GM18519 (cell line): ENCODE data around the gene NEDD4L.
A peak's percentile ranks its signal among the peaks of the same experiment; 100 is the strongest.

ENCODE experiments used
- ATAC-seq: cut with Tn5 transposase; IDR thresholded peaks from one replicate; pipeline ENCODE4 v1.9.1; 2021; ENCODE audit warnings: mild to moderate bottlenecking, moderate library complexity; ENCODE audit not compliant: unreplicated experiment, low FRiP score

The NEDD4L gene

DNA sequence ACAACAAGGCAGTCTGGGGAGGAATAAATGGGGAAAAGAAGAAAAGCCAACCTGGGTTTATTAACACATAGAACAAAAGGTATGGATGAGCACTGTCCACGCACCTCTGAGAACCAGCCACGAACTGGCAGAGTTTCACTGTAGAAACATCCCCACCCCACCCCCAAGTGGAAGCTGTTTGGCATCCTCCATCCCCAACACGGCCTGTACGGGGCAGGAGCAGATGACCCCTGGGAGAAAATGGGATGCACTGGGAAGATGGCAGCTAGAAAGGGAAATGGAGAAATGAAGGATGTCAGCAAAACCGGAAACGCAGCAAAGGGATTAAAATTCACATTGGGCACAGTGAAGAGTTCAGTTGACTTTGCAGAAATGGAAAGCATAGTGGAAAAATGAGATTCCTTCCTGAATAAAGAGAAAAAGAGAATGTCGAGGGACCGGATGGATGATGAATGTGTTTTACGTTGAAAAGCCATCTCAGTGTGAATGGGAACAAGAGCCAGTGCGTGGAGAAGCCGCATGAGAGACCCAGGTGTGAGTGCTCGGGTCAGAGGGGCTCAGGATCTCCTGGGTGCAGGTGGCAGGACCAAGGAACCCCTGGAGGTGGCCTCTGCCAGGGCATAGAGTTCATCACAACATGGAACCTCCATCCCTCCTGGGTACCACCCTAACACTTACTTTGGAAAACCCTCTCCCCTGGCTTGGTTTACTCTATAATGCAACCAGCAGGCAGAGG is 337.8 kb downstream of the NEDD4L start:
- ATAC-seq: no peak

DNA sequence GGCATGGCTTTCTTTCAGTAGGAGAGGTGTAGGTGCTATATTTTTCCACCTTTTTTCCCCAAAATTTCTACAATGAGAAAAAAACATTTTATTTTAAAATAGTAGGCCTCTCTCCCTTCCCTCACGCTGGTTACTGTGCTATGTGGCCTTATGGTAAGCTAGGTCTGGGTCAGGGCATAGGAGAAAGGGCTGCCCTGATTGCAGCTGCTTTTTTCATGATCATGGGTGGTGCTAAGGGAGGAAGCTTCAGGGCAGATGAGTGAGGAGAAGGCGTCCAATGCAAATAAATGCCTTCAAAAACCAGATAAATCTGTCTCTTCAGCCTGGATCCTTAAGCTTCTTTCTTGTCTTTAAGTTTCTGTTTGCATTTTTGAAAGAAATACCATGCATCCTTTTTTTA is 338.4 kb downstream of the NEDD4L start:
- no peak for ATAC-seq

DNA sequence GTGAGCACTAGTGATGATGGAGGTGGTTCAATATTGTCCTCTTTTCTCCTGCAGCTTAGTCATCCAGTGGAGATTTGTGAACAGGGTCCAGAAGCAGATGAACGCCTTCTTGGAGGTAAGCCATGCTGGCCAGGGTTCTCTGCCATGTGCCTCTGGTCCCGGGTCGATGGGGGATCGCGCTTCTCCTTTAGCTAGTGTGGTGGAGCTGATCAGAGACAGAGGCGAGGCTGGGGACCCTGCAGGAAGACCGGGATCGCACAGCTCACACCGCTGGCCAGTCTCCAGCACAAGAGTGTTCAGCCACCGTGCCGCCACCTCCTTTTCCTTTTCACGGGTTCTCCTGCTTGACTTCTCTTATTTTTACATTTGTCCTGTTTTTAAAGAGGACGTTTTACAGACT is 341.4 kb downstream of the NEDD4L start:
- ATAC-seq: no peak

DNA sequence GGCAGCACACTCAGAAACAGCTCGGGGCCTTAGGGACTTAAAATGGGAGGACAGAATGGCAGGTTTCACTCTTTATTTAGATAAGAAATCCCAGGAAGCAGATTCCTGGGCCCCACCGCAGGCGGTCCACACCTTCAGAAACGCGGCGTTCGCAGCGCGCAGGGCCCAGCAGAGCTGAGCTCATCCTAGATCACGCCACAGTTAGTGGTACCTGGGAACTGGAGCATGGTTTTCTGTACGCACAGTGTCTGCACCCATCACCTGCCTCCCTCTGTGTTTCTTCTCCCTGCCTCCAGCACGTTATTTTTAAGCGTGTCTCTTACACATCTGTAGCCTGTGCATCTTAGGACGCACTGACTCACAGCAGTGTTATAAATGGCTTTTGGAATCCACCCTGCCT is 342.8 kb downstream of the NEDD4L start:
- ATAC-seq: no peak

DNA sequence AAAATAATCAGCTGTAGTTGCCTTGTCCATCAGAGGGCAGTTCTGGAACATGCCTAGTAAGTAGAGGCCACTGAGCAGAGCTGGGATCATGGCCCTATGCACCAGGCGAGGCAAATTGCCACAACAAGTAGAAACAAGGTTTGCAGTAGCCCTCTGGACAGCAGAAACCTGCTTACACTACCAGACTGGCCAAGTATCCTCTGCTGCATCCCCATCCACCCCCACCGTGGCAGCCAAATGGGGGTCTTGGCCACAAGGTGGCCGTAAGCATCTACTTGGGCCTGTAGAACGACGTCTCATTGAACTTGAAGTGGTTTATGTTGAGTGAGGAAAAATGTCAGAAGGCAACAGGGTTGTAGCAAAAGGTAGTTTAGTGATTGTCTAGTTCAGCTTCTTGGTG is 343.7 kb downstream of the NEDD4L start:
- no peak for ATAC-seq

DNA sequence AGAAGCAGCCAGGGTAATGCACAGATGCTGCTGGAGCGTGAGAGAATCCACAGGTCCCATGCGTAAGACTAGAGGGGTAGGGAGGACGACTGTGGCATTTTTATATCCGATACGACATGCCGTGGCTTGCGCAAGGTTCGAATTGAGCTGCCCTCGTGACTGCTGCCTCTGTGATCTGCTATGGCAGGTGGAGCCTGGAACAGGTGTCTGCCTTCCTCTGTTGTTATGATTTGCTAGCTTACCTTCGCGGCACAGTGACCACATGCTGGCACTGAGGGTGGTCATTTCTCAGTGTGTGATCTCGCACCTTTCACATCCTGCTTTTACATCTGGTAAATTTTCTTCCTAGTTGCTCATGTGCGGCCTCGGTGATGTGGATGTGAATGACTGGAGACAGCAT is 344.7 kb downstream of the NEDD4L start:
- ATAC-seq: no peak

DNA sequence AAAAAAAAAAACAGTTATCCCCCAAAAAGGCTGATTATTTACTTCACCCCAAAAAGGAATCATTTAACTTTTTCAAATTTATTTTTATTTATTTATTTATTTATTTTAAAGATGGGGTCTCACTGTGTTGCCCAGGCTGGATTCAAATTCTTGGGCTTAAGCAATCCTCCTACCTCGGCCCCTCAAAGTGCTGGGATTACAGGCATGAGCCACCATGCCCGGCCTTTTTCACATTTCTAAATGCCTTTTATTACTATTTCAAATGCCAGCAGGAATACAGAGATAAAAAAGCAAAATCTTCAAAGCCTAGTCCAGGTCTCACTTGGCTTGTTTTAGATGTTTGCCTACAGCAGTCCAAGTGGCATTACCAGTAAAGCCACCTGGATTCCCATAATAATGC is 345.7 kb downstream of the NEDD4L start:
- no peak for ATAC-seq

DNA sequence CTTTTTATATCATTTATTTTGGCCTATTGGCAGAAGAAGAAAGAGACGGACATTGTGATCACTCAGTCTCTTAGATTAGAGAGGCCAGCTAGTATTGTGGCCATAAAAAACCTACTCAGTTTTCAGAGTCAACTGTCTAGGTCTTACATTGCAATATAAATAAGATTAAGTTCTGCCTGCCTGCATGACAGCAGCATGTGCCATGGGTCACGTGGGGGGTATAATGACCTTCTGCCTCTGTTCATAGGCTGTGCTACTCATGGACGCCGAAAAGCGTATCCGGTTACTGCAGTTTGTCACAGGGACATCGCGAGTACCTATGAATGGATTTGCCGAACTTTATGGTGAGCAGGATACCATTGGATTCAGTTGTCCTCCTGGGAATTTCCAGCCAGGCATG is 346.4 kb downstream of the NEDD4L start:
- ATAC-seq: no peak

DNA sequence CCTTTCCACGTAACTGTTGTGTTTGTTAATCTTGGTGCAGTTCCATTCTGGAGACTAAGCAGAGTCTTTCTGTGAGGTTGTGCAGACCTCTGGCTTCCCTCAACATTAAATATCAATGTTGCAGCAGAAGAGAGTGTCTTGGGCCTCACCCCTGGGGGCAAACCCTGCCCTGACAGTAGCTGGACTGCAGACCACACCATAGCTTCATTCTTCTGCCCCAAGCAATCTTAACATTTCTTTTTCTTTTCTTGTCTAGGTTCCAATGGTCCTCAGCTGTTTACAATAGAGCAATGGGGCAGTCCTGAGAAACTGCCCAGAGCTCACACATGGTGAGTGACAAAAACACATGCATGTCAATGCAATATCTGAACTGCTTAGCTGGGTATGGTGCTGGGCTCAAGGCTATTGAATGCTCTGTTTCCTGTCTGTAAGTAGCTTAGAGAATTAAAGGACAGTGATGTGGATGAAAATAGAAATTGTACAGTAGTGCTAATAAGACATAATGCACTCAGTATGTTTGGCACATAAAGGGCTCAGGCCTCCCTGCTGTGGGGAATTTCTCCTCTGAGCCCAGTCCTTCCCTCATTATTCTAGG is 347.3 kb downstream of the NEDD4L start:
- ATAC-seq: no peak

DNA sequence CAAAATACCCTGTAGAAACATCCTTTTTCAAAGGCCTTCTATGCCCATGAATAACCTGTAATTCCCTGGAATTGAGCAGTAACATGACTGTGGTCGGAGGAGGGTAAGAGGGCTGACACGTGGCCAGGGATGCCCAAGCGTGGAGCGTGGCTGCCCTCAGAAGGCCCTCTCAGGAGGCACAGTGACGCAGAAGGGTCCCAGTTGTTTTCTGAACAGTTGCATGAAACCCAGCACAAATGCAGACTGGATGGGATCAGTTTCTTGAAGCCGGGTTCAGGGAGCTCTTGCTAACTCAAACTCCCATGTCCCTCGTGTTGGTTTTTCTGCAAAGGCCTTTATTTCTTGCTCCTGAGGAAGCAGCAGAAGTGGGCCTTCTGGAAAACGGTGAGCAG is 347.9 kb downstream of the NEDD4L start:
- ATAC-seq: no peak

DNA sequence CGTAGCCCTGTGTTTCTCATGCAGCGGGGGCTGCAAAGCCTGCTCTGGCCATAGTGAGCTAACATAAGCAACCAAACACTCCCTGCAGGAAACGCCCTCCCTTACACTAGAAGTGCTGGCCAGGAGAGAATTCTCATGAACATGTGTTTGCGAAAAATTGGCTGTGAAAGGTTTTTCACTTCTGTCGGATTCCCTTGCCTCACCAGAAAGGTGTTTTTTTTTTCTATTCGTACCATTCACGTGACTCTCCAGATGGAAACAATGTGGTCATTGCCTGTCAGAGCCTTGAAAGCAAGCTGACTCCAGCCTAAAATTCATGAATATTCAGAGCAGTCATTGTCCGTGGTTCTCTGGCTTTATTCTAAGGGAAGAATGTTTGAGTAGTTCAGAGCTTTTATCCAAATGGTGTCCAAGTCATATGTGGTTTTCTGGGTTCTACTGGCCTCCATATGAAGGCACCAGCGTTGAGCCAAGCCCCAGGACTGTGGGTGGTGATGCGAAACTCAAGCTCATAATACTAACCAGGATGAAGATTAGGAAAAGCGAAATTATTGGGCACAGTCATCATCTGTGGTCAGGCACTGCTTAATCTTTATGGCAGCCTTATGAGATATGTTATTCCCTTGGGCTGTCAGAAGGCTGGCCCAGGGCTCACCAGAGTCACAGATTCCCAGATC is 348.4 kb downstream of the NEDD4L start:
- ATAC-seq: no peak

DNA sequence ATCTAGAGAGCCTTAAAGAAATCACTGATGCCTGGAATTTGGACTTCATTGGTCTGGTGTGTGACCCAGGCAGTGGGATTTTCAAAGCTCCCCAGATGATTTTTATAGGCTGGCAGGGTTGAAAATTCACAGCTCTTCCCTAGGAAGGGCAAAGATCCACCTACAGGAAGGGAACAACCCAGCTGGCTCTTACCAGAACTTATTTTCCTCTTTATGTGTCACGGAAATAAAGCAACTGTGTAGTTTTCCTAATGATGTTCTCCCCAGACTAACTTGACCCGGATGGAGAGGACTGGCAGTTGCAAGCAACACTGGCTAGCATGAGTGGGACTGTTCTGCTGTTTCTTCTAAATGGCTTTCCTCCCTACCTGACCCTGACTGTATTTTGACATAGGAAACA is 349.3 kb downstream of the NEDD4L start:
- ATAC-seq: no peak

DNA sequence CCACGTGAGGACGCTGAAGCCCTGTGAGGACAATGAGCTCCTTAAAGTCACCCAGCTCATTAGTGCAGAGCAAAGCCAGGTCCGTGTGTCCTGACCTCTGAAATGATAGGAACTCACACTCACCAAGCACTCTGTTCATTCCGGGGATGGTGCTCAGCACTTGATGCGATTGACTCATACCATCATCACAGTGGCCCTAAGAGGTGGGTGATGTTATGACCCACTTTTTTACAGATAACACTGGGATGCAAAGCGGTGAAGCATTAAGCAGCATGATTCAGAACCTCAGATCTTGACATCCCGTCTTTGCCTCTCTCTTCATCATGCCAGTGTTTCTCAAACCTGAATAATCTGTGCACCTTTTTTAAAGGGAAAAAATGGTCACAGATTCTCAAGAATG is 350.0 kb downstream of the NEDD4L start:
- ATAC-seq: no peak

DNA sequence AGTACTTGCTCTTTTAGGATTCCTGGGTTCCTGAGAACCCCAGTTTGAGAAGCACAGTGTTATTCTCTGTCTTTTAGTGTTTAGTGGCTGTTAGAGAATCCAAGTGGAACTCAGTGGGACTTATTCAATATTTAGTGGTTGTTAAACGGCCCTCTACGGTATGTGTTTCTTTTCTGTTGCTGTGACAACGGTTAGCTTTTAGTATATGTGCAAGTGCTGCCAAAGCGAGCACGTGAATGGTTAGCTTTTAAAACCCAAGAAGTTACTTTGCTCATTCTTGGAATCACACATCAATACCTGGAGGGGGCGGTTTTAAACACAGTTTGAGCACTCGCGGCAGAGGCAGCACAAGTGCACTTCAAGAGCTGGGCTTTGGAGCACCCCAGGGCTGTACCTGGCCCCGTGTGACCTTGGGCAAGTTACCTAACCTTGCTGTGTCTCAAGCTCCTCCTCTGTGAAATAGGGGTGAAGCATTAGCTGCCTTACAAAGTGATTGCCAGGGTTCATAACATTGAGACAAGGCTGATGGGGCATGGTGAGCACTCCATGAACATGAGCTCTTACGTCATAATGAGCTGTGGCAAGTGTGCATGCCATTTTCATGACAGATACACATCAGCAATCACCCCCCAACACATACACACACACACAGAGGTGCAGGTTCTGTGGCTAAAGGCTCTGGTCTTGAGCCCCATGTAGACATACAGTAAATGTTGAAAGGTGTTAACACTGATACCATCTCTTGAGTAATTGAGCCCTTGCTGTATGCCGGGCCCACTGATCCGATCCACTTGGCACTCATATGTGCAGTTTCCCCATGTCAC is 350.8 kb downstream of the NEDD4L start:
- ATAC-seq: no peak

DNA sequence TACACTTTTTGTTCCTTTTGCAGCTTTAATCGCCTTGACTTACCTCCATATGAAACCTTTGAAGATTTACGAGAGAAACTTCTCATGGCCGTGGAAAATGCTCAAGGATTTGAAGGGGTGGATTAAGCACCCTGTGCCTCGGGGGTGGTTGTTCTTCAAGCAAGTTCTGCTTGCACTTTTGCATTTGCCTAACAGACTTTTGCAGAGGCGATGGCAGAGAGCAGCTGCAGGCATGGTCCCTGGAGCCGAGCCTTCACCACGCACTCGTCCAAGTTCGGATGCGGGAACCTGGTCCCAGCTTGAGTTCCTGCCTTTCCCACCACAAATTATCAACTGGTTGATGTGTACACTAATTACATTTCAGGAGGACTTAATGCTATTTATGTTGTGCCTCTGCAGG is 352.1 kb downstream of the NEDD4L start:
- no peak for ATAC-seq

DNA sequence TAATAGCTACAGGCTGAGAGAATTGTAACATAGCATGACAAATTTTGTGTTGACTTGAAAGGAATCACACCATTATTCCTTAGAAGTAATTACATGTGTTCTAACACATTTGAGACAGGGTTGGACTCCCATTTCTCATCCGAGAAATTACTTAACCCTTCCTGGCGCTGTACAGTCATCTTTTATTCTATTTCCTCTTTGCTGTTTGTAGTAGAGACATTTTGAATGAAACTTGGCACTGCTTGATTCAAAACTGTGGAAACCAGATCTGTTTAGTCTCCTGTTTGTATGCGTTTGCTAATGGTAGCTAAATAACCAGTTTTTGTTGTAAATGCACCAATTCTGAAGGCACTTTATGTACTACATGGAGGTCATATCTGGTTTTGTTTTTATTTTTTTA is 352.9 kb downstream of the NEDD4L start:
- ATAC-seq: no peak

DNA sequence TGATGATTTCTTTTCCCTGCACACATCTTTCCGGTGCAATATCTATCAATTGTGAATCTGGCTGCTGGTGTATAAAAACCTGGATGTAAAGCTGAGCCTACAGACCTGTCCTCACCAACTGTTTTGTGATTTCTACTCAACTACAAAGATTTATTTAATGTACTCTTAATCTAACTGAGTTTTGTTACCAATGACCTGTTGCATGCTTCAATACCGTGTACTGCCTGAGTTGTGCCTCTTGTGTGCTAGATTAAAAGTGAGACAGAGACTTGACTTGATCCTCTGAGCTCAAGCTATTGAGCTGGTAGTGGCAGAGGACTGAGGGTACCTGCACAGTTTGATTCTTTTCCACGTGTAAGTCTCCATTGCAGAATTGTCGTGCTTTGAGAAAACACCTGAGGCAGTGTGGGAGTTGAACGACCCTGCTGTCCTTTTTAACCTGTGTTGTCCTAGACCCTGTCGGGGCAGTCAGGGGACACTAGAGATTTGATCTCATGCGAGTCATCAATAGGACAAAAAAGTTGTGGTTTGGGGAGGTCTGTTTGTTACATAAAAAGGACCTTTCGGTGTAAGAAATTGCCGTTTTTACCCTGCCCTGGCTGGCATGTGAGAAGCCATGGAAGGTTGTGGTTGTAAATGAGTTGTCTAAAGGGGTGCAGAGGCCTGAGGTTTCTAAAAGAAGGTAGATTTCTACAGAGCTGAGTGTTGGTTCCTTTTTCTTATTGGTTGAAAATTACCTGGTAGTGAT is 353.5 kb downstream of the NEDD4L start:
- no peak for ATAC-seq

DNA sequence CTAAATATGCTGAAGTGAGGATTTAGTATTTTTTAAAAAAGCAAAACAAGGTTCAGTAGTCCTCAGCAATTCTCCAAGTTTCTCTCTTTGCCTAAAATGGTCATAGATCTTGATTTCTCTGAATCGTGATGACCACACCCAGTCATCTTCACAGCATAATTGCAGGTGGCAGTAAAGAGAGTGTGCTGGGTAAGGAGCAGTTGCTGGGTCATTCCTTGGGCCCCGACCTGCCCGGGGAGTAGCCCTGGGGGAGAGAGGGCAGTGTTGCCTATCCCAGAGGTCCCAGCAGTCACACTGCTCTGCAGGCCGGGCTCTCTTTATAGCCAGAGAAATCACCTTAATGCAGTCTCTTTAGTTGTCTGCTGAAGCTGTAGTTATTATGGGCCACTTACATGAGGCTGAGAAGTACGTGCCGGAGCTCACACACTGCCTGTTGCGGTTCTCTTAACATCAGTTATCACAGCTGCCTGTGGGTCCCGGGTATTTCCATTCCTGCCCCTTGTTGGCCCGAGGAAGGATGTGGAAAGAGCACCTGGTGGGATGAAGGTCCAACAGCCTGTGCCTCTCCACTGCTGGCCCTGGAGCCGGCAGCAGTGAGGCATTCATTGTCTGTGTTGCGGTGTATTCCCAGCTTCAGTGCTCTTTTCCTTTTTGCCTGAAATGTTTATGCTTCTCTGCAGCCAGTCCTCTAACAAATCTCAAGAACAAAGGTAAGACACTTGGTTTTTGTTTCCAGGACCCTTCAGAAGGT is 354.8 kb downstream of the NEDD4L start:
- ATAC-seq: no peak

DNA sequence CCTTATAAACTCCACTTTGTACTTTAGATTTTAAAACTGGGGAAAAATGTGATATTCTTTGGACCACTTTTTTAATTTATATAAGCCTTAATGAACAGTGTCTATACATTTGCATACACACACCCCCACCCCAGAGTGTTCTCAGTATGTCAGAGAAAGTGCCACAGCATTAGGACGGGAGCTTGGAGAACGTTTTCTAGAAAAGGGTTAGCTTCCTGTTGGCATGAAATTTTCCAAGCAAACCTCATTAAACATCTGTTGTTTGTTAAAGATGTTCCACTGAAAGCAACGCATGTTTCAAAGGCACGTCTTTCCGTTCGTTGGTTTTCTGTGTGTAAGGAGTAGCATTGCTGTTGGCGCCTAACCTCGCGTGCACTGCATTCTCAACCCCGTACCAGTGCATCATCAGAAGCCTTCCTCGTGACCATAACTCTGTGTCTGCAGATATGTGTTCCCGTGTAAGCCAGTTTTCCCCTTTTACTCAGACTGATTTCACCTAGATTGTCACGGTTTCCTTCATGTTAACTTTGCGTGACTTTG is 356.4 kb downstream of the NEDD4L start:
- ATAC-seq: peak; percentile 35

DNA sequence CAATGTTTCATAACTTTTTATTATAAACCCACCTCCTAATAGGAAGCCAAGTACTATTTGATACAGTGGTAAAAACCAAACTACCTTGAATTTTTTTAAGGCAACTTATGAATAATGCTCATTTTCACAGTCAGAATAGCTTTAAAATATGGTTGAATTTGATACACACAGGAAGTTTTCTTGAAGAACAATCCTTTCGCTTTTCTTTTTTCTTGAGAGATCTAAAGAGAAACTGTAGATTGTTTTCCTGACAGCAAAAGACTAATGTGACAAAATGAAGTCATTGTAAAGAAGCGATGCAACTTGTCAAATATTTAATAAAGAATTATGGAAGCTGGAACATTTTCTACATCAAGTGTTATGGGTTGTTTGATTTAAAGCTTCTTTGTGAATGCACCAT is 357.2 kb downstream of the NEDD4L start:
- ATAC-seq: no peak
